ENCODE results near the gene CD63.

Gene CD63

DNA sequence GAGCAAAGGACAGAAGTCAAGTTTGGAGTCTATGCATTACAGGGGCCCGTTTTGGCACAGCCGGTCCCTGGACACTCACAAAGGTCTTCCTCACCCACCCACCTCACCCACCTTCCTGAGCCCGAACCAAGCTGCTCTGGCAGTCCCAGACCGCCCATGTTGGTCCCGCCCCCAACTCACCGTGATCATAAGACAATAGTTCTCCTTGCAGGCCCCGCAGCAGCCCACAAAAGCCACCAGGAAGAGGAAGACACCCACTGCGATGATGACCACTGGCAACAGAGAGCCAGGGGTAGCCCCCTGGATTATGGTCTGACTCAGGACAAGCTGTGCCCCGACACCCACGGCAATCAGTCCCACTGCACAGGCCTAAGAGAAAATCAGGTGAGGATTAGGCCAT is 1.8 kb downstream of the CD63 start:
- DNase-seq (ENCODE audit: low read depth in 2 of 2) = no peak
- H3K4me3 ChIP-seq (replicated peaks in 1 of 2; ENCODE audit: low read depth in 2 of 2, low read length in 2 of 2) = peak overlapping the region; percentile 83 to 94
- TF ChIP-seq, protein P1, sequence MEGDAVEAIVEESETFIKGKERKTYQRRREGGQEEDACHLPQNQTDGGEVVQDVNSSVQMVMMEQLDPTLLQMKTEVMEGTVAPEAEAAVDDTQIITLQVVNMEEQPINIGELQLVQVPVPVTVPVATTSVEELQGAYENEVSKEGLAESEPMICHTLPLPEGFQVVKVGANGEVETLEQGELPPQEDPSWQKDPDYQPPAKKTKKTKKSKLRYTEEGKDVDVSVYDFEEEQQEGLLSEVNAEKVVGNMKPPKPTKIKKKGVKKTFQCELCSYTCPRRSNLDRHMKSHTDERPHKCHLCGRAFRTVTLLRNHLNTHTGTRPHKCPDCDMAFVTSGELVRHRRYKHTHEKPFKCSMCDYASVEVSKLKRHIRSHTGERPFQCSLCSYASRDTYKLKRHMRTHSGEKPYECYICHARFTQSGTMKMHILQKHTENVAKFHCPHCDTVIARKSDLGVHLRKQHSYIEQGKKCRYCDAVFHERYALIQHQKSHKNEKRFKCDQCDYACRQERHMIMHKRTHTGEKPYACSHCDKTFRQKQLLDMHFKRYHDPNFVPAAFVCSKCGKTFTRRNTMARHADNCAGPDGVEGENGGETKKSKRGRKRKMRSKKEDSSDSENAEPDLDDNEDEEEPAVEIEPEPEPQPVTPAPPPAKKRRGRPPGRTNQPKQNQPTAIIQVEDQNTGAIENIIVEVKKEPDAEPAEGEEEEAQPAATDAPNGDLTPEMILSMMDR (IDR thresholded peaks at IDR 0.05; ENCODE audit: low read depth, low read length) = no peak

DNA sequence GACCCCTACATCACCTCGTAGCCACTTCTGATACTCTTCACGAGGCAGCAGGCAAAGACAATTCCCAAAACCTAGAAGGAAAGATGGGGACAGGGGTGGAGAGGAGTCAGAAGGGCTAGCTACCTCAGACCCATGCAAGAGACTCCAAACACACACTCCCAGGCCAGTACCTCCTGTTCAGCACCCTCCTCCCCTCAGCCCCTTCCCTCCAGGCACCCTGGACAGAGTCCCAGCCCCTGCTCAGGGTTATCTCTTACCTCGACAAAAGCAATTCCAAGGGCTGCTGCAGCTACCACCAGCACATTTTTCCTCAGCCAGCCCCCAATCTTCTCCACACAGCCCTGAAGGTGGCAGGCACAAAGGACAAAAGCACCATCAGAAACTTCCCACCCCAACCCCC is 3.3 kb downstream of the CD63 start:
- no peak for DNase-seq (ENCODE audit: low read depth in 2 of 2)
- TF ChIP-seq, protein P1 (IDR thresholded peaks at IDR 0.05; ENCODE audit: low read depth, low read length) = no peak
- no peak overlapping the region for H3K4me3 ChIP-seq (replicated peaks in 1 of 2; ENCODE audit: low read depth in 2 of 2, low read length in 2 of 2)

DNA sequence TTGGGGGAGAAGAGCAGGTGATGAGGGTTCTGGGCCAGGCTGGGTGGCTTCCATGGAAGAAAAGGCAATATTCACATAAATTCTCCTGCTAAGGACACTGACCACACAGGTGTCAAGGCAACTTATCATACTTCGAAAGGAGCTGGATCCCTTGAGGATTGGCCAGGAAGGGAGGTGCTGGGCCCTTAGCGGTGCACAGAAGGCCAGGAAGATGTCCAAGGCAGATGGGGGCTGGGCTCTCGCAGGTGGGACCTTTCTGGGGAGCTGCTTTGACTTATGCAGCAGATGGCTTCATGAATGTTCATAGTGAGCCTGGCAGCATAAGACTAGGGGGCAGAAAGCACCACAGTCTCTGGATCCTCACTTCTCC is 3.9 kb downstream of the CD63 start:
- DNase-seq (ENCODE audit: low read depth in 2 of 2) = no peak
- H3K4me3 ChIP-seq (replicated peaks in 1 of 2; ENCODE audit: low read depth in 2 of 2, low read length in 2 of 2) = no peak overlapping the region
- TF ChIP-seq, protein P1 (IDR thresholded peaks at IDR 0.05; ENCODE audit: low read depth, low read length) = no peak

DNA sequence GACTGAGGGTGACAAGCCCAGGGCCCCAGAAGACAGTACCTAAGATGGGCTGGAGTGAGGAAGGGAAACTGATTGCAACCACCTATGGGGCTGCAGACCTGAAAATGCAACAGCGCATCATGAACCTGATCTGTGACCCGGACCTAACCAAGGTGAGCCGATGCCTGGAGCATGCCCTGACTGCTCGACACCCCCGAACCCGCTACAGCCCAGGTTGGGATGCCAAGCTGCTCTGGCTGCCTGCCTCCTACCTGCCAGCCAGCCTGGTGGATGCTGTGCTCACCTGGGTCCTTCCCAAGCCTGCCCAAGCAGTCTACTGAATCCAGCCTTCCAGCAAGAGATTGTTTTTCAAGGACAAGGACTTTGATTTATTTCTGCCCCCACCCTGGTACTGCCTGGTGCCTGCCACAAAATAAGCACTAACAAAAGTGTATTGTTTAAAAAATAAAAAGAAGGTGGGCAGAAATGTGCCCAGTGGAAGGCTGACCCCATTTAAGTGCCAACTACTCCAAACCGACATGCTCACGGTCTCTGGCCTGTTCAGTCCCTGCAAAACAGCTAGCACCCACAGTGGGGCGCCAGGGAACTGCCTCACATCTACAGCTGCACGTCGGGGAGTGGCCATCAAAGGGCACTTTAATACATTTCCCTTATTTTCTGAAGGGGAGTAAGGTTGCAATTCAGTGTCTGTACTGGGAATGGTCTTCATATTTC is 4.4 kb downstream of the CD63 start:
- peak; percentile 77 to 81 for DNase-seq (ENCODE audit: low read depth in 2 of 2)
- H3K4me3 ChIP-seq (replicated peaks in 1 of 2; ENCODE audit: low read depth in 2 of 2, low read length in 2 of 2) = no peak overlapping the region
- TF ChIP-seq, protein P1 (IDR thresholded peaks at IDR 0.05; ENCODE audit: low read depth, low read length) = peak; percentile 72

DNA sequence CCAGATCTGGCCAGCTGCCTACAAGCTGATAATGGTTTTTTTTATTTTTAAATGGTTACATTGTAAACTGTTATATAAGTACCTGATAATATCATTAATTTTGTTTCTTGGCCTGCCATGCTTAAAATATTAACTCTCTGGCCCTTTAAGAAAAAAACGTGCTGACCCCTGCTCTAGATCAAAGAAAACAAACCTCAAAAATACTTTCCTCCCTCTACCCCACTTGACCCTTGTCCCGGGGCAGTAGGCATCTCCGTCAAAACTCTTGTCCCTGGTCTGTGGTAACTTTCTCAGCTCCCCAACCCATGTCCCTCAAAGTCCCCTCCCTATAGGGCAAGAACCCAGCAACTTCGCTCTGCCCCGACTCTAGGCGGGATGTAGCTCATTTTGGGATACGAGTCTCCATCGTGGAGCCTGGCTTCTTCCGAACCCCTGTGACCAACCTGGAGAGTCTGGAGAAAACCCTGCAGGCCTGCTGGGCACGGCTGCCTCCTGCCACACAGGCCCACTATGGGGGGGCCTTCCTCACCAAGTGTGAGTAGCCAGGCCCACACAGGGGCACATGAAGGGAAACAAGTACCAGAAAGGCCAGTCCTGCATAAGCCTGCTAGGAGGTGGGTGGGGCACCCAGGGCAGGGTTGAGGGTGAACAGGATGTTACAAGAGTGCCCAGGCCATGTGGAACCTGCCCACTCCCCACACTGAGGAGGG is 5.1 kb downstream of the CD63 start:
- H3K4me3 ChIP-seq (replicated peaks in 1 of 2; ENCODE audit: low read depth in 2 of 2, low read length in 2 of 2) = no peak overlapping the region
- no peak for DNase-seq (ENCODE audit: low read depth in 2 of 2)
- TF ChIP-seq, protein P1 (IDR thresholded peaks at IDR 0.05; ENCODE audit: low read depth, low read length) = no peak

DNA sequence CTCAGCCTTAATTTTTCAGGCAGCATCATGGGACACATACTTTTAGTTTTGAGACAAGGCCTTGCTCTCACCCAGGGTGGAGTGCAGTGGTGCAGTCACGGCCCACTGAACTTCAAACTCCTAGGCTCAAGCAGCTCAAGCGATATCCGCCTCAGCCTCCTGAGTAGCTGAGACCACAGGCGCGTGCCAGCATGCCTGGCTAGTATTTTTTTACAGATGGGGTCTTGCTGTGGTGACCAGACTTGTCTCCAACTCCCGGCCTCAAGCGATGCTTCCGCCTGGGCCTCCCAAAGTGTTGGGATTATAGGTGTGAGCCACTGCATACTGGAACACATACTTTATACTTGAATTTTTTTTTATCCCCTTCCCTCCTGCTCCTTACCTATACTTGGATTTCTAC is 5.9 kb downstream of the CD63 start:
- TF ChIP-seq, protein P1 (IDR thresholded peaks at IDR 0.05; ENCODE audit: low read depth, low read length) = no peak
- no peak overlapping the region for H3K4me3 ChIP-seq (replicated peaks in 1 of 2; ENCODE audit: low read depth in 2 of 2, low read length in 2 of 2)
- DNase-seq (ENCODE audit: low read depth in 2 of 2) = no peak
